Sigmoid colon (tissue), 7 donors: ENCODE measurements around the gene BIN2. TPM values are rescaled to one million over a fixed set of nuclear protein-coding genes. Genes with fewer than 3 reads are reported as not detected.

Experiments
- DNase-seq: peaks from one replicate; pipeline ENCODE4 v3.0.0-alpha.2; 2019
- H3K27ac ChIP-seq, 4 donors: fragments of 200-600 bp; sonication (generic); one replicate each; pipeline ENCODE4 v1.5.1; 2016 to 2019; ENCODE audit warnings: mild to moderate bottlenecking in 1 of 4
- H3K27me3 ChIP-seq, 3 donors: fragments of 200-600 bp; sonication (generic); one replicate each; pipeline ENCODE4 v1.5.1; 2019; ENCODE audit warnings: mild to moderate bottlenecking in 1 of 3
- H3K36me3 ChIP-seq, 4 donors: fragments of 200-600 bp; sonication (generic); one replicate each; pipeline ENCODE4 v1.5.1; 2016 to 2019
- H3K4me1 ChIP-seq, 4 donors: fragments of 200-600 bp; sonication (generic); one replicate each; pipeline ENCODE4 v1.5.1; 2017 to 2019
- H3K4me3 ChIP-seq, 4 donors: fragments of 200-600 bp; sonication (generic); one replicate each; pipeline ENCODE4 v1.5.1; 2017 to 2019; ENCODE audit warnings: mild to moderate bottlenecking in 2 of 4, moderate library complexity in 1 of 4
- H3K9me3 ChIP-seq, 4 donors: fragments of 200-600 bp in 3 of 4; sonication (generic) in 3 of 4; one replicate each; pipeline versions ENCODE4 v1.5.1 to v1.6.1; 2013 to 2019
- EP300 ChIP-seq, 4 donors: sonication (generic); formaldehyde crosslinking; IDR thresholded peaks; one replicate each; pipeline ENCODE4 v1.6.1; 2017; ENCODE audit warnings: antibody characterized with exemption in 4 of 4
- POLR2A ChIP-seq, 2 donors: fragments of 450-650 bp; IDR thresholded peaks; one replicate each; pipeline ENCODE4 v1.6.1; 2016; ENCODE audit warnings: antibody characterized with exemption in 2 of 2, mild to moderate bottlenecking in 2 of 2, moderate library complexity in 2 of 2
- POLR2AphosphoS5 ChIP-seq, 4 donors: sonication (generic); formaldehyde crosslinking; IDR thresholded peaks; one replicate each; pipeline ENCODE4 v1.6.1; 2017; ENCODE audit warnings: antibody characterized with exemption in 4 of 4
- WGBS, 2 donors: extraction: QIAGEN DNeasy Blood & Tissue Kit; methylation state at CpG; one replicate each; pipeline ENCODE4 v1.1.7; 2013; 5-methylcytosine and 5-hydroxymethylcytosine counted together
- intact Hi-C: fragments of 100-400 bp; cut with DNase I; formaldehyde crosslinking; loops from one replicate; pipeline ENCODE4 v1.15.1; 2023
- polyA plus RNA-seq, 3 donors: library from polyadenylated mRNA; stranded (reverse); fragments of 200-250 nt; gene quantifications; one replicate each; pipeline ENCODE4 v1.2.3, GENCODE V29; 2013
- total RNA-seq, 4 donors: library from RNA; depleted of rRNA; stranded (reverse); fragments of >200 nt; gene quantifications; one replicate each; pipeline ENCODE4 v1.1.0, GENCODE V29; 2016
- TF ChIP-seq, protein P1 (sequence below), 4 experiments: fragments of 450-650 bp in 3 of 4; fragments of 200-600 bp in 1 of 4; IDR thresholded peaks; one replicate each; pipeline ENCODE4 v1.5.1; 2016 to 2019; ENCODE audit warnings: antibody characterized with exemption in 4 of 4, mild to moderate bottlenecking in 3 of 4, moderate library complexity in 2 of 4
- donor health status: healthy with polysubstance abuse.
- donor health status: Bipolar disorder and iron deficiency.
- donor health status: healthy.

BIN2 gene
- total RNA-seq (1 to 10 TPM; 2.3 to 4.2 (median 2.9) TPM), polyA plus RNA-seq (10 to 100 TPM in 2 of 3 donors, 1 to 10 TPM in 1; 7.4 to 21.2 (median 10.8) TPM)

DNA sequence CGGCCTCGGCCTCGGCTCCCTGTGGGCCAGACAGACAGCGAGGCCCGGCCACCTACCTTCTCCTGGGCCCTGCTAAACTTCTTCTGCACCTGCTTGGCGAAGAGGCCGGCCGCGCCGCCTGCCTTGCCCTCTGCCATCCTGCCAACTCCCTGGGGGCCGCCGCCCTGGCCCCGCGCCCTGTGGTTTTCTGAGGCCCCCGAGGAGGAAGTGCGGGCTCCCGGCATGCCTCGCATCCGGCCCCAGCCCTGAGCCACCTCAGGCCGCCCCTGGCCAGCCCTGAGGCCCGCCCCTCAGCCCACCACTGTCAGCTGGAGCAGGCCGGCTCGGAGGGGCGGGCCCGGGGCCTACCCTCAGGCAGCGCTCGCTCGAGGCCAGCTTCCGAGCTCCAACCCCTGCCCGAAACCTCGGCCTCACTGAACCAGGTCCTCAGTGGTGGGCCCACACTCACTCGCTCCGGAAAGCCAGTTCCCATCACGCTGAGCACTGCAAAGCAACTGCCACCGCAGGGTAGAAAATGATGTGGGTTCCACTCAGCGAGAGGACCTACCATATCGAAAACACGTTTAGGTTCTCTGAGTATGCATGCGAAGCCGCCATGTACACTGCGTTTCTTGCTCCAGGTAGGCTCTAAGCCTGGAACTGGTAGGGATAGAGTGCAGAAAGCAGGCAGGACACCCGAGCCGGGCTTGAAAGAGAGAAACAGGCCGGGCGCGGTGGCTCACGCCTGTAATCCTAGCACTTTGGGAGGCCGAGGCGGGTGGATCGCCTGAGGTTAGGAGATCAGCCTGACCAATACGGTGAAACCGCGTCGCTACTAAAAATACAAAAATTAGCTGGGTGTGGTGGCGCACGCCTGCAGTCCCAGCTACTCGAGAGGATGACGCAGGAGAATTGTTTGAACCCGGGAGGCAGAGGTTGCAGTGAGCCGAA is at the start of gene BIN2:
Gene BIN2 (minus strand): TSS at position 209 of the 930 bp plus-strand sequence. CDS start 72 bp downstream, at position 137.
- H3K27ac ChIP-seq: peak within 1 kb of the TSS; percentile 19 to 57 (median 45)
- TF ChIP-seq EP300 (IDR thresholded peaks at IDR 0.05) (no peak), POLR2AphosphoS5 (IDR thresholded peaks at IDR 0.05) (no peak), POLR2A (IDR thresholded peaks at IDR 0.05) (no peak)
- TF ChIP-seq, protein P1, sequence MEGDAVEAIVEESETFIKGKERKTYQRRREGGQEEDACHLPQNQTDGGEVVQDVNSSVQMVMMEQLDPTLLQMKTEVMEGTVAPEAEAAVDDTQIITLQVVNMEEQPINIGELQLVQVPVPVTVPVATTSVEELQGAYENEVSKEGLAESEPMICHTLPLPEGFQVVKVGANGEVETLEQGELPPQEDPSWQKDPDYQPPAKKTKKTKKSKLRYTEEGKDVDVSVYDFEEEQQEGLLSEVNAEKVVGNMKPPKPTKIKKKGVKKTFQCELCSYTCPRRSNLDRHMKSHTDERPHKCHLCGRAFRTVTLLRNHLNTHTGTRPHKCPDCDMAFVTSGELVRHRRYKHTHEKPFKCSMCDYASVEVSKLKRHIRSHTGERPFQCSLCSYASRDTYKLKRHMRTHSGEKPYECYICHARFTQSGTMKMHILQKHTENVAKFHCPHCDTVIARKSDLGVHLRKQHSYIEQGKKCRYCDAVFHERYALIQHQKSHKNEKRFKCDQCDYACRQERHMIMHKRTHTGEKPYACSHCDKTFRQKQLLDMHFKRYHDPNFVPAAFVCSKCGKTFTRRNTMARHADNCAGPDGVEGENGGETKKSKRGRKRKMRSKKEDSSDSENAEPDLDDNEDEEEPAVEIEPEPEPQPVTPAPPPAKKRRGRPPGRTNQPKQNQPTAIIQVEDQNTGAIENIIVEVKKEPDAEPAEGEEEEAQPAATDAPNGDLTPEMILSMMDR (IDR thresholded peaks at IDR 0.05): no peak
- H3K4me1 ChIP-seq: no peaks in the 10 kb centered on the region
- intact Hi-C loops: no loop called here
- H3K4me3 ChIP-seq: peak within 1 kb of the TSS in 3 of 4 donors; percentile 22 to 39 (median 24)
- no peaks in the 10 kb centered on the region for H3K27me3 ChIP-seq
- no peaks in the 10 kb centered on the region for H3K9me3 ChIP-seq
- DNase-seq: no peak
- WGBS, 2 donors: 73 to 83% methylated on average over 60 of the region's 60 CpGs
- no peaks in the 10 kb centered on the region for H3K36me3 ChIP-seq

DNA sequence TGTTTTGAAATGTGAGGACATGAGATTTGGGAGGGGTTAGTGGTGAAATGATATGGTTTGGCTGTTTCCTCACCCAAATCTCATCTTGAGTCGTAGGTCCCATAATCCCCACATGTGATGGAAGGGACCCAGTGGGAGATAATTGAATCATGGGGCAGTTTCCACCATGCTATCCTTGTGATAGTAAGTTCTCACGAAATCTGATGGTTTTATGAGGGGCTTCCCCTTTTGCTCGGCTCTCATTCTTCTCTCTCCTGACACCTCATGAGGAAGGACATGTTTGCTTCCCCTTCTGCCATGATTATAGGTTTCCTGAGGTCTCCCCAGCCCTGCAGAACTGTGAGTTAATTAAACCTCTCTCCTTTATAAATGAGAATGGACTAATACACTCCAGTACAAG is 49.2 kb upstream of the BIN2 start:
- DNase-seq: no peak
- TF ChIP-seq, protein P1 (IDR thresholded peaks at IDR 0.05): no peak
- TF ChIP-seq POLR2A (IDR thresholded peaks at IDR 0.05) (no peak), POLR2AphosphoS5 (IDR thresholded peaks at IDR 0.05) (no peak), EP300 (IDR thresholded peaks at IDR 0.05) (no peak)
- 68 to 87% methylated on average over 3 of the region's 3 CpGs for WGBS, 2 donors
- Histone ChIP-seq H3K9me3 (no peaks in the 10 kb centered on the region), H3K4me3 (no peak overlapping the region), H3K27me3 (no peaks in the 10 kb centered on the region), H3K4me1 (peaks cover 0 to 13% (median 9%) of the 10 kb centered on the region in 4 donors), H3K36me3 (no peaks in the 10 kb centered on the region), H3K27ac (no peak overlapping the region)
- intact Hi-C loops: no loop called here

DNA sequence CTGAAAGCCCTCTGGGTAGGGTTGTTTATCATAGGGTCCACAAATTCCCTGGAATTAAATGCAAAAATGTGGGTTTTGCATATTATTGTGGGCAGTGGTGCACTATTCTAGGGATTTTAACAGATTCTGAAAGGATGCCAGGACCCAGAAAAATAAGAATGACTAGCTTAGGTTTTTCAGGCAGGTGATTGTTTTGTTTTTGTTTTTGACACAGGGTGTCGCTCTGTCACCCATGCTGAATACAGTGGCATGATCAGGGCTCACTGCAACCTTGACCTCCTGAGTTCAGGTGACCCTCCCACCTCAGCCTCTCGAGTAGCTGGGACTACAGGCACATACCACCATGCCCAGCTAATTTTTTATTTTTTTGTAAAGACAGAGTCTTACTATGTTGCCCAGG is 48.0 kb upstream of the BIN2 start:
- intact Hi-C loops: no loop called here
- no peak for DNase-seq
- no peaks in the 10 kb centered on the region for H3K36me3 ChIP-seq
- H3K4me1 ChIP-seq: peaks cover 0 to 13% (median 9%) of the 10 kb centered on the region in 4 donors
- TF ChIP-seq, protein P1 (IDR thresholded peaks at IDR 0.05): no peak
- TF ChIP-seq POLR2AphosphoS5 (IDR thresholded peaks at IDR 0.05) (no peak), EP300 (IDR thresholded peaks at IDR 0.05) (no peak), POLR2A (IDR thresholded peaks at IDR 0.05) (no peak)
- H3K9me3 ChIP-seq: no peaks in the 10 kb centered on the region
- peak overlapping the region in 3 of 4 donors; percentile 45 to 72 (median 65) for H3K27ac ChIP-seq
- no peaks in the 10 kb centered on the region for H3K27me3 ChIP-seq
- WGBS, 2 donors: 85 to 89% methylated on average over 2 of the region's 2 CpGs
- H3K4me3 ChIP-seq: no peak overlapping the region

DNA sequence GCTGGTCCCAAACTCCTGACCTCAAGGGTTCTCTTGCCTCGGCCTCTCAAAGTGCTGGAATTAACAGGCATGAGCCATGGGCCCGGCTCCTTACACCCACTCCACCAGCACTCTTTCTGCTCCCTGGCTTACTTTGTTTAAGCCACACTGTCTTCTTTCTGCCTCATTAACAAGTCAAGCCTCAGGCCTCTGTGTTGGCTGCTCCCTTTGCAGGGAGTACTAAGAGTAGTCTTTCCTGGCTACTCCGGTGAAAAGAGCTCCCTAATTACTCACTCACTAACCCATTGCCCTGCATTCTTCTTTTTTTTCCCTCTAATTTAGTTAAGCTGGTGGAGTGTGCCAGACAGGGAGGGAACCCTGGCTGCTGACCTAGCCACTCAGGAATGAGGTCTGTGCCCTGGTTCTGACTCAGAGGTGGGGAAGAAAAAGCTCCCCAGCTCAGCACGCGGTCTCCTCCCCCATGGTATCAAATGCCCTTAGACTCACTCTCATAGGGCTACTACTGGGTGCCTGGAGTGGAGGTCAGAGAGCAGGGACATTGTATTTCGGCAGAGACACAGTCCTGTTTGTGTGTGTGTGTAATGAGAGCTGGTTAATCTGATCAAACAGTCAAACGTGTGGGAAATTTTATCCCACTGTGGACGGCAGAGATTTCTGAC is 47.5 kb upstream of the BIN2 start:
- peak overlapping the region in 3 of 4 donors; percentile 45 to 72 (median 65) for H3K27ac ChIP-seq
- H3K4me1 ChIP-seq: peaks cover 0 to 13% (median 9%) of the 10 kb centered on the region in 4 donors
- WGBS, 2 donors: 69 to 79% methylated on average over 8 of the region's 8 CpGs
- H3K27me3 ChIP-seq: no peaks in the 10 kb centered on the region
- H3K36me3 ChIP-seq: no peaks in the 10 kb centered on the region
- H3K4me3 ChIP-seq: no peak overlapping the region
- intact Hi-C loops: no loop called here
- TF ChIP-seq POLR2AphosphoS5 (IDR thresholded peaks at IDR 0.05) (peak in 1 of 4 donors; percentile 34), POLR2A (IDR thresholded peaks at IDR 0.05) (no peak), EP300 (IDR thresholded peaks at IDR 0.05) (no peak)
- TF ChIP-seq, protein P1 (IDR thresholded peaks at IDR 0.05): no peak
- H3K9me3 ChIP-seq: no peaks in the 10 kb centered on the region
- peak; percentile 73 for DNase-seq
